ENCODE measurements around the gene NXPH2.

The NXPH2 gene

GRCh38 chr2:138779781-138780445 is at the start of gene NXPH2:
NXPH2 (minus strand) TSS chr2:138780390; CDS start chr2:138780241, 149 bp downstream.
- no peak for DNase-seq

- DNase-seq, result peak; percentile 18
These were observed 49.2 kb upstream of the NXPH2 start for GRCh38 chr2:138829326-138829919.

GRCh38 chr2:138827426-138828054 is 47.4 kb upstream of the NXPH2 start:
- DNase-seq, result no peak

GRCh38 chr2:138823666-138824065 is 43.5 kb upstream of the NXPH2 start:
- DNase-seq, result peak; percentile 28

- DNase-seq, result no peak
These were observed 39.8 kb upstream of the NXPH2 start for GRCh38 chr2:138819964-138820363.

GRCh38 chr2:138818556-138818955 is 38.4 kb upstream of the NXPH2 start:
- DNase-seq, result no peak

GRCh38 chr2:138814123-138814898 is 34.1 kb upstream of the NXPH2 start:
- peak; percentile 24 for DNase-seq

- no peak for DNase-seq
These were observed 31.2 kb upstream of the NXPH2 start for GRCh38 chr2:138811431-138811830.

GRCh38 chr2:138794724-138795123 is 14.5 kb upstream of the NXPH2 start:
- no peak for DNase-seq

- DNase-seq, result no peak
These were observed 7.0 kb upstream of the NXPH2 start for GRCh38 chr2:138787053-138787666.

GRCh38 chr2:138782383-138782782 is 2.2 kb upstream of the NXPH2 start:
- DNase-seq, result no peak

GRCh38 chr2:138780908-138781307 is 718 bp upstream of the NXPH2 start:
- DNase-seq, result no peak

GRCh38 chr2:138780446-138780880 is 273 bp upstream of the NXPH2 start:
- no peak for DNase-seq

GRCh38 chr2:138779406-138779780 is 797 bp downstream of the NXPH2 start:
- DNase-seq, result no peak

GRCh38 chr2:138777996-138778395 is 2.2 kb downstream of the NXPH2 start:
- DNase-seq, result no peak

- no peak for DNase-seq
These were observed 4.5 kb downstream of the NXPH2 start for GRCh38 chr2:138775736-138776135.

- no peak for DNase-seq
These were observed 8.7 kb downstream of the NXPH2 start for GRCh38 chr2:138771534-138771933.

- no peak for DNase-seq
These were observed 13.1 kb downstream of the NXPH2 start for GRCh38 chr2:138767101-138767500.

- DNase-seq, result no peak
These were observed 13.7 kb downstream of the NXPH2 start for GRCh38 chr2:138766464-138766863.

- DNase-seq, result no peak
These were observed 16.2 kb downstream of the NXPH2 start for GRCh38 chr2:138763971-138764370.

GRCh38 chr2:138762533-138762932 is 17.7 kb downstream of the NXPH2 start:
- DNase-seq, result no peak

GRCh38 chr2:138760676-138761075 is 19.5 kb downstream of the NXPH2 start:
- DNase-seq, result no peak

GRCh38 chr2:138757384-138757783 is 22.8 kb downstream of the NXPH2 start:
- DNase-seq, result no peak

Measured in NCI-H510A (cell line).